SK-MEL-5 (cell line): ENCODE measurements around the gene BCL2L13. TPM values are rescaled to one million over a fixed set of nuclear protein-coding genes. Genes with fewer than 3 reads are reported as not detected.

Experiments used
- DNase-seq: peaks from one replicate; pipeline ENCODE4 v3.0.0-alpha.2; 2016; ENCODE audit warnings: low read depth, low spot score
- in situ Hi-C: cut with HindIII; loops from 2 replicates; pipeline ENCODE4 v1.10.0; 2016; ENCODE audit warnings: low sequenced_read_pairs, high pct_unique_total_duplicates, low pct_unique_long_range_greater_than_20kb
- polyA plus RNA-seq, 2 experiments: library from polyadenylated mRNA; depleted of rRNA; stranded (reverse); fragments of >200 nt; gene quantifications; 2 replicates each; pipeline ENCODE4 v1.2.3, GENCODE V29; 2015
- total RNA-seq: library from RNA; depleted of rRNA; stranded (reverse); fragments of >200 nt; shearing (Covaris generic); gene quantifications from 2 replicates; pipeline ENCODE4 v1.2.3, GENCODE V29; 2014; rRNA removed

BCL2L13 gene, protein sequence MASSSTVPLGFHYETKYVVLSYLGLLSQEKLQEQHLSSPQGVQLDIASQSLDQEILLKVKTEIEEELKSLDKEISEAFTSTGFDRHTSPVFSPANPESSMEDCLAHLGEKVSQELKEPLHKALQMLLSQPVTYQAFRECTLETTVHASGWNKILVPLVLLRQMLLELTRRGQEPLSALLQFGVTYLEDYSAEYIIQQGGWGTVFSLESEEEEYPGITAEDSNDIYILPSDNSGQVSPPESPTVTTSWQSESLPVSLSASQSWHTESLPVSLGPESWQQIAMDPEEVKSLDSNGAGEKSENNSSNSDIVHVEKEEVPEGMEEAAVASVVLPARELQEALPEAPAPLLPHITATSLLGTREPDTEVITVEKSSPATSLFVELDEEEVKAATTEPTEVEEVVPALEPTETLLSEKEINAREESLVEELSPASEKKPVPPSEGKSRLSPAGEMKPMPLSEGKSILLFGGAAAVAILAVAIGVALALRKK
- 174 and 210 TPM in 2 replicates for total RNA-seq
- polyA plus RNA-seq (2015; cell fraction: cytosol; rRNA removed): 144 and 187 TPM in 2 replicates
- 64.4 and 73.8 TPM in 2 replicates for polyA plus RNA-seq (2015; cell fraction: nucleus; rRNA removed)

DNA sequence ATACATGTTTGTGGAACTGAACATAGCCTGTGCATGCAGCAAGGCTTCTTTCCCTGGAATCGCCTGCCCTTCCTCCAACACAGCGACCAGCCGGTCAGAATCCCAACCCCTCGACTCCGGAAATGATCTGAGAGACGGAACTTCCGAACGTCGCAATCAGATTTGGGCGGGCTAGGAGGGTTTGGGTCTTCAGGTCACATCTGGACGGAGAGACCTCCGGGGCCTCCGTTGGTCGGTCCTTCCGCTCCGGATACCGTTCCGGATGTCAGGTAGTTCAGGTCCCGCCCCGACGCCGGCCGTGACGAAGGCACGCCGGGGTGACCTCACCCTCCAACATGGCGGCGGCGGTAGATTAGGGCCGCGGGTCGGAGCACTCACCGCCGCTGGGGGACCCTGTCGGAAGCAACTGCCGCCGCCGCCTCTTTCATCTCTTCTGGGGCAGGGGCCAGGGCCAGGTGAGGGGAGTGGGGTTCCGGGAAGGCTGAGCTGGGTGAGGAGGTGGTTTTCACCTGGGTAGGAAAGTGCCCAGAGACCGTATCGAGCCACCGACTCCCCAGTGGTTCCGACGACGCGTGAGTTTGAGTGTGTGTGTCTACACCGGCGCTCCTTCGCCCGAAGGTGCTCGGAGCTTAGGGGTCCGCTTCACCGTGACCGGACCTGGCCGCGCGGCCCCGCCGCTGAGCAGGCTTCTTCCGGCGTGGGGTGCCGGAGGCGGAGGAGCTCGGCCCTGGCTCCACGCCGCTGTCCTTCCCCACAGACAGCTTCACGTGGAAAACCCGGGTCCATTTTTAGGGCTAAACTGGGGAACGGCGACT lies at the start of gene BCL2L13:
BCL2L13 (plus strand) TSS at position 326 of the 815 bp plus-strand sequence. CDS start 16,955 bp downstream, outside the sequence.
- in situ Hi-C loops: no loop called here

DNA sequence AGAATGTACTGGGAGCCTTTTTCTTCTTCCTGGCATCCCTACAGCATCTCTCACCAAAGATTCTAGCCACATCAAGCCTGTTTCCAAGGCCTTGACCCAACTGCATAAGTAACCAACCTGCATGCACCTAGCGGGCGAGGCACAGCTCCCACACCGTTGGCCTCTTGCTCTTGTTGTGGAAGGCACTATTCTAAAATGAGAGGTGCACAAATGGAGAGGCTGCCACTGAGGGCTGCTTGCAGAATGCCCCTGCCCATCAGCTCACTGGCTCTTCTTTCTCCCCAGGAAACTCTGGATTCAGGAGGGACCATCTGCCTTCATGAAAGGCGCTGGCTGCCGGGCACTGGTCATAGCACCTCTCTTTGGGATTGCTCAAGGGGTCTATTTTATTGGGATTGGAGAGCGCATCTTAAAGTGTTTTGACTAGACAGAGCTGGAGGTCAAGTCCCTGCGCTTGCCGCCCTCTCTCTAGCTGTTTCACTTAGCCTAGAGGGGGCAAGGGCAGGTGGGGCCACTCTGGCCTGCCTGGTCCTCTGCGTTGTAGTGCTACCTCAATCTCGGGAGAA lies 48.7 kb upstream of the BCL2L13 start:
- no peak for DNase-seq
- in situ Hi-C loops: no loop called here

More for the DNA sequence above, at the start of gene BCL2L13:
- DNase-seq: peak; percentile 92

DNA sequence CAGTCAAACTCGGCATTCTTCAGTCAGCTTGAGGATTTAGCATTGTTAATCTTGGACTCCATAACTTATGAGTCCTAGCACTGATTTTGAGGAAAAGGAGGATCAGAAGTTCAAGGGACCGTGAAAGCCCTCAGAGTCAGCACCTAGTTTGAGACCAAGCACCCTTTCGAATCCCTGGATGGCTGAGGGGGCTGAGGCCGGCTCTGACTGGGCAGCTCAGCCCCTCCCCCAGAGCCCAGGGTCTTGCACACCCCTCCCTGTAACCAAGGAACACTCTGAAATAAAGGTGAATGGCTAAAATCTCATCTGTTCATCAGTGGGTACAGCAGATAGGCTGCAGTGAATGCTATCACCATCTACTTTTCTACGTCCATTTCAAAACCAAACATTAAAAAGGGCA lies 48.0 kb upstream of the BCL2L13 start:
- DNase-seq: no peak
- in situ Hi-C loops: no loop called here

DNA sequence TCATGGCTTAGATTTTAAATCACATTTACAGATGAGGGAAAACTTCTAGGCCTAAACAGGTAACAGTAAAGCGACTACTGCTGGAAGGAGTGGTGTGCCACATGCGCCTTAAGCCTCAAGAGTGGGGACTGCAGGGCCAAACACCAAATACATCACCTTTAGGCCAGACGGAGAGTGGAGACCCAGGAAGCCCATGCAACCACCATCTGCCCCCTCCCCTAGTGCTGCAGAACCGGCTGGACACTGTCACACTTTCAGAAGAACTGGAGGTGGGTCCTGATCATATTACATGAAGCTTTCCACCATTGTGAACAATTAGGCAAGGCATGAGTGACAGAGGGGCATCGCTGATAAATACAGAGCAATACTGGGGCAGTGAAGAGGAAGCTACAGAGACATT lies 46.4 kb upstream of the BCL2L13 start:
- in situ Hi-C loops: no loop called here
- DNase-seq: no peak

DNA sequence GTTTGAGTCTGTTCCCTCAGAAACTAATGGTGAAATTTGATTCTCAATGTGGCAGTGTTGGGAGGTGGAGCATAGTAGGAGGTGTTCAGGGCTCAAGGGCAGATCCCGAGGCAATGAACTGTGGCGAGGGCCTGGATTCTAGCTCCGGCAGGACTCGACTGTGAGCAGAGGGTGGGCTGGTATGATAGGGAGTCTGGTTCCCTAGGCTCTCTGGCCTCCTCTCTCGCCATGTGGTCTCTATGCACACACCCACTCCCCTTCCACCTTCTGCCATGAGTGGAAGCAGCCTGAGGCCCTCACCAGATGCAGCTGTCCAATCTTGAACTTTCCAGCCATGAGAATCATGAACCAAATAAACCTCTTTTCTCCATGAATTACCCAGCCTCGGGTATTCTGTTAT lies 42.3 kb upstream of the BCL2L13 start:
- in situ Hi-C loops: no loop called here
- no peak for DNase-seq

DNA sequence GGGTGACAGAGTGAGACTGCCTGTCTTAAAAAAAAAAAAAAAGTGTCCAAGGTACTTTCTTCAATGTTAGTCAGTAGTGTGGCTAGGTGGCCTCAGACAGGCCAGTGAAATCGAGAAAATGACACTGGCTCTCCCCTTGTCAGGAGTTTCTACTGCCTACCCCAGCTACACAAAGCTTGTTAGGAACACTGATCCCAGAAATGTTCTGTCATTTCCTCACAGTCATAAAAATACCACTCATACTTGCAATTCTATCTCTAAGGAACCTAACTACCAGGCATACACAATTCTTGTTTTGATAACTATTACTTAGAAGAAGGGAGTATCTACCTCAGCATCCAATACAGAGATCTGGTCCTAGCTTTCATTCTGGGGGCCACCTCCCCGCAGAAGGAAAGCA lies 41.3 kb upstream of the BCL2L13 start:
- in situ Hi-C loops: no loop called here
- no peak for DNase-seq

DNA sequence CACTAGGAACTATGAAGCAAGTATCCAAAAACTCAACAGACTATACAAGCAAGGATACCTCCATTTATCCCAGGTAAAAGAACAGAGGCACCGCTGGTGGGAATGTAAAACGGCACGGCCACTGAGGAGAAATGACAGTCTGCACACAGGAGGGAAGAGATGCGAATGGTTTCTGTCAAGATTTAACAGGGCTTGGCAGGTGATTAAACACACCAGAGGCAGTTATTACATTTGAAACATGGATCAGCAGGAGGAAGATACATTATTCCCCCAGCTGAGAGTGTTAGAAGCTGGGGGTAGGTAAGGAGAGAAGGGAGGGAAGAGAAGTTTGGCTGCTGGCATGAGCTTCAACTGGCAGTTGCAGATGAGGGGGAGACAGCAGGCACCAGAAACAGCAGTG lies 40.2 kb upstream of the BCL2L13 start:
- in situ Hi-C loops: no loop called here
- no peak for DNase-seq

DNA sequence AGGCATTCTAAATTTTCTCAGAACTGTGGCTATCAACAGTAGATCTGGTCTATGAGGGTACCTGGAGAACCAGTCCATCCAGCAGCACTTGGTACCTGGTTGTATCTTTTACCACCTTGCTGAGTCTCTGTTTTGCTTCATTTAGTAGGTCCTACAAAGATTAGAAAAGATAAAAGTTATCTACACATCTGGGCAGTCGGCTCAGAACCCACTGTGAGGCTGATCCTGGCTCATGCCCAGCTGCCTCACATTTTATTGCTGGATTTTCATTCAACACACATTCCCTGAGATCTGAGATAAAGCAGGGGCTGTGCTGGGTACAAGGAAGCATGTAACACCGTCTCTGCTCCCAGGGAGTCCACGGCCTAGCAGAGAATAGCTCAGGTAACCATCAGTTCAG lies 37.5 kb upstream of the BCL2L13 start:
- in situ Hi-C loops: no loop called here
- DNase-seq: no peak

DNA sequence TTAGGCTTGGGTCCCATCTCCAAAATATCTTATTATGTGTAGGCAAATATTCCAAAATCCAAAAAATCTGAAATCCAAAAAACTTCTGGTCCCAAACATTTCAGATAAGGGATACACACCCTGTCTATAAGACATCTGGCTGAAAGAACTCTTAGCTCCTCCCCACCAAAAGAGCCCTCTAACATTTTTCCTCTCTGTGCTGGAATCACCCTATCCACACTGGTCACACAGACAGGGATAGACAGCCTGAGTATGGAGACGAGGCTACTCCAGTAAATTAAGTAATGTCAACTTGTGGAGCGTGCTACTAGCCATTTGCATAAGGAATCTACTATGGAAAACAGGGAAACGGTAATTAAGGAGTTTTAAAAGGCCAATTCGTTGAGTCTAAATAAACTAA lies 34.9 kb upstream of the BCL2L13 start:
- in situ Hi-C loops: no loop called here
- no peak for DNase-seq

DNA sequence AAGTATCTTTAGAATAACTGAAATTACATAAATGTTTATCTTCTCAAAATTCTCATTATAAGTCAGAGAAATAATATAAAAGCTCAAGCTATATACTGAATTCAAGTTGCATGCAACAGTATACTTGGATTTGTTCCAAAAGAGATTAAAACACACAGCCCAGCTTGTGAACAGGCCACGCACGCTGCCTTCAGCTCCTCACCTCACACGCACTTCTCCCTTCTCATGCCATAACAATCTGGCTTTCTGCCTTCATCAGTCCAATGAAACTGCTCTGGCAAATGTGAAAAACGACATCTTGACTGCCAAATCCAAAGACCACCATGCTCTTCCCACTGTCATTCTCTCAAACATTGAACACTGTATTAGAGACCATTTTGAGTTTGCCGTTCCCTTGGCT lies 32.1 kb upstream of the BCL2L13 start:
- in situ Hi-C loops: no loop called here

DNA sequence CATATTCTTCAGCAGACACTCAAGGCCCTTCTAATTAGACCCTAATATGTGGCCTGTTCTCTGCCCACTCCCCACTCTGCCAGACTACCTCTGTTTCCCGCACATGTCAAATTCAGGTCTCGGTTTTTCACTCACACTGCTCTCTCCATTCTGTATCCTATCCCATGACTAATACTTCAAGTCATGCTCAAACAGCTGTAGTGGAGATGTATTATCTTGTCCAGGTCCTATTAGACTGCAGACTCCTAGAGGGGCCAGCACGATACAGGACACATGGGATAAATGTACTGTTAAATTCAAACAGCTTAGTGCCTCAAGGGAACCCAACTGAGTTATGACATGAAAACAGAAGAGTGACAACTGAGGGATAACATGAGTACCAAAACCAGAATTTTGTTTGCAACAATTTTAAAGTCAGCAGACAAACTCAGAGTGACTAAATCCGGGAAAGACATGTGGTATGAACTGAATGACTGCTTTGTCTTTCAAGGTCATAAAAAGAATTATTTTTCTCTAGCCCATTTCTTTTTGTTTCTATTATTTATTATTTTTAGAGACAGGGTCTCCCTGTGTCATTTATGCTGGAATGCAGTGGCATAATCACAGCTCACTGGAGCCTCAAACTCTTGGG lies 30.6 kb upstream of the BCL2L13 start:
- in situ Hi-C loops: no loop called here

More for the DNA sequence above, 32.1 kb upstream of the BCL2L13 start:
- DNase-seq: no peak

DNA sequence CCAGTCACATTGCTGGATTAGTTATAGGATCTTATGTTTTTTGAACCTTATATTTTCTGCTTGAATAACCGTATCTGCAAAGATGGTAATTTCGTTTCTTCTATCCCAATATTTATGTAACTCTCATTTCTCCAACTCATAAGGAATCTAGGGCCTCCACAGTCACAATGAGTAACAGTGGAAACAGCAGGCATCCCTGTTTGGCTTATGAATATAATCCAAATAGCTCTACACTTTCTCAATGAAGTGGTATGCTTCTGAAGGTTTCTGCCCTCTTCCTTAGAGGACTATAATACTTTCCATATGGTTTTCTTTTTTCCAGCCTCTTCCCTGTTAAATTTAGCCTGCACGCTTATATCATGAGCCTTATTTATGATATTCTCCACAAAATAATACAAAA lies 26.5 kb upstream of the BCL2L13 start:
- DNase-seq: no peak
- in situ Hi-C loops: no loop called here

More for the DNA sequence above, 30.6 kb upstream of the BCL2L13 start:
- peak; percentile 66 for DNase-seq

DNA sequence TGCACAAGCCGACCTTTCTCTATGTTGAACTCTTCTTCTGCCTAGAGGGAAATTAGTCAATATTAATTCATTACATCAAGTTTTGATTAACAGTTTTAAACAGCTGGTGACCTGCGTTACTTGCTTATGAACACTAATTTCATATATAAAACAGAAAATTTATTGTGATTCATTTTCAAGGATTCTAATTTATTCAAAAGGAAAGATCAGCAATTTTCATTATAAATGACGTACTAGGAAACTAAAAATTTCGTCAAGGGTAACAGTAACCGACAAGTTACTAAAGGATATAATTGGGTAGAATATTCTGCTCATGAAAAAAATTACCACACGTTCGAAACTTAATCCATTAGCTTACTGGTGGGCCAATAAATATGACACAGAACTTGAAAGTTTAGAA lies 25.3 kb upstream of the BCL2L13 start:
- in situ Hi-C loops: no loop called here
- no peak for DNase-seq

DNA sequence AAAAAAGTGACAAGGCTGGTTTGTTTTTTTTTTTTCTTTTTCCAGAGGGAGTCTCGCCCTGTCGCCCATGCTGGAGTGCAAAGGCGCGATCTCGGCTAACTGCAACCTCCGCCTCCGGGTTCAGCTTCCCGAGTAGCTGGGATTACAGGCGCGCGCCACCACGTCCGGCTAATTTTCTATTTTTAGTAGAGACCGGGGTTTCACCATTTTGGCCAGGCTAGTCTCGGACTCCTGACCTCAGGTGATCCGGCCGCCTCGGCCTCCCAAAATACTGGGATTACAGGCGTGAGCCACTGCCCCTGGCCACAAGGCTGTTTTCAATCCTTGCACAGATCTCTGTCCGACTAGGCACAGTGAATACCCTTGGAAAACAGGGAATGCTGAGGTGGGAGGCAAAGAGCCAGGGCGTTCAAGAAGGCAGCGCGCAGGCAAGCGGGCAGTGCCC lies 10.6 kb upstream of the BCL2L13 start:
- in situ Hi-C loops: no loop called here
- peak; percentile 8 for DNase-seq

DNA sequence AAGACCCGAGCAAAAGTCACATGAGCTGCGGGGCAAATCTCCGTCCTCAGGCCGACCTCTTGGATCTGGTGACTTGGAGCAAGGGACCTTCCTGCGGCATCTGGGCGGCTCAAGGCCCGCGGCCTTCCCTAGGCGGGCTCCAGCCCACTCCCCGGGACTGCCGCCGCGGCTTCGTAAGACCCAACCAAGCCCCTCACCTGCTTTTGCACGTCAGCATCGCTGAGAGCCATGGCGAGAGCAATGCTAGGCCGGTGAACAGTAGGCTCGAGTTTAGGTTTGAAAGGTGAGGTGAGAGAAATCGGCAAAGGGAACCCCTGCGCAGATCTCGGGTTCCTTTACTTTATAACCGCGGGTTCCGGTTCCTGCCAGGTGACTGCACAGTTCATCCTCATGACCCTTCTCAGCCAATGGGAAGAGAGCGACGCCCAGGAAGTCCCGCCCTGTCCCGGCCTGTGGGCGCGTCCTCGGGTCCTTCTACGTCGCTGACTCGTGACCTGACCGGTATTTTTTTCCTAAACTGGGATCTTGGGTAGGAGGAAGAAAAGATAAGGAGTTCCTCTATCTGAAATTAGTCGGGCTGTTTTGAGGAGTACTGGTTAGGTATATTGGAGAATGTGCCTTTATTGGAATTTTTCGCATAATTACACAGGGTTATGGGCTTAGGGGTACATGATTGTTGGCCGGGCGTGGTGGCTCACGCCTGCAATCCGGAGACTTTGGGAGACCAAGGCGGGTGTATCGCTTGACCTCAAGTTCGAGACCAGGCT lies 10.0 kb upstream of the BCL2L13 start, which contains the start of gene ATP6V1E1:
ATP6V1E1 (minus strand) TSS at position 344 of the 767 bp plus-strand sequence; CDS start at position 230, 114 bp downstream.
- peak; percentile 99 for DNase-seq
- in situ Hi-C loops: no loop called here

DNA sequence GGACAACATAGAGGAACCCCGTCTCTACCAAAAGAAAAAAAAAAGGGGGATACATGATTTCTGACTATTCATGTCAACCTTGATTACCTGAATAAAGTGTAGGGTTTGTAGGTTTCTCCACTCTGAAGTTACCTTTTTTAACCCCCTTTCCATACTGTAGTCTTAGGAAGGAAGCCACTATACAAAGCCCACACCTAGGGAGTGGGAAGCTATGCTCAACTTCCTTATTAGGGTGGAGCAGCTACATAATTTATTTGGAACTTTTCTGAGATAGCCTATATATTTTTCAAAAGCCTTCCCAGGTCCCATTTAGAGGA lies 9.4 kb upstream of the BCL2L13 start:
- no peak for DNase-seq
- in situ Hi-C loops: no loop called here

DNA sequence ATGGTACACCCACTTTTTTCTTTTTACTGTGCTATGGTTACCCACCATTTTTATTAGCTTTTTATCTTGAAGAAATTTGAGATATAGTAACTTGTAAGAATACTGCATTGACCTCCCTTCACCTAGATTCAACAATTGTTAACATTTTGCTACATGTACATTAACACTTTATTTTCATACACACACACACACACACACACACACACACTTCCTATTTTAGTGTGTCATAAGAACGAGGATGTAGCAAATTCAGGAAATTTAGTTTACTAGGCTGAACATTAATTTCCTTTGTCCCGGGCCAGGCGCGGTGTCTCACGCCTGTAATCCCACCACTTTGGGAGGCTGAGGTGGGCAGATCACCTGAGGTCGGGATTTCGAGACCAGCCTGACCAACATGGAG lies 8.9 kb upstream of the BCL2L13 start:
- no peak for DNase-seq
- in situ Hi-C loops: no loop called here
